NCI-H2107 treated with DMSO at 0.1 percent for 48 hours (cell line): Measurements from ENCODE around the gene NUP214.
"Not testable (repeated sequence)": the region's sequence is repeated elsewhere in the genome, so short reads cannot be mapped to it uniquely, and the experiment has no call there.

ENCODE experiments used
- DNase-seq: peaks from one replicate; lab custom pipeline; 2025; ENCODE audit not compliant: unreplicated experiment; lab: John Stamatoyannopoulos, UW

The NUP214 gene

DNA sequence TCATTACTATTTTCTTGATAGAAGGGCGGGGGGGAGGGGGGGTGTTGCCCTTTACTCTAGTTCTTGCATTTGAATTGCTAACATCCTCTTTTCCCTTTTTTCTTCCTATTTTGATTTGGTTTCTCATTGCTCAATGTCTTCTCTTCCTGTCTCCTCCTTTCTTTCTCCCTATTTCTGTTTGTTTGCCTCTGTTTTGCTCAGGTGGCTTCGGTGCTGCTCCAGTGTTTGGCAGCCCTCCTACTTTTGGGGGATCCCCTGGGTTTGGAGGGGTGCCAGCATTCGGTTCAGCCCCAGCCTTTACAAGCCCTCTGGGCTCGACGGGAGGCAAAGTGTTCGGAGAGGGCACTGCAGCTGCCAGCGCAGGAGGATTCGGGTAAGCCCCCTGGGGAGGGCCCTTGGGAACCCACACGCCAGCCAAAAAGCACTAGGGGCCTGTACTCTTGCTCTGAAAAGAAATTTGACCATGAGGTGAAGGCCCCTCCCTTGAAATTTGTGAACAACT is 102.6 kb downstream of the NUP214 start:
- DNase-seq = peak; percentile 67

DNA sequence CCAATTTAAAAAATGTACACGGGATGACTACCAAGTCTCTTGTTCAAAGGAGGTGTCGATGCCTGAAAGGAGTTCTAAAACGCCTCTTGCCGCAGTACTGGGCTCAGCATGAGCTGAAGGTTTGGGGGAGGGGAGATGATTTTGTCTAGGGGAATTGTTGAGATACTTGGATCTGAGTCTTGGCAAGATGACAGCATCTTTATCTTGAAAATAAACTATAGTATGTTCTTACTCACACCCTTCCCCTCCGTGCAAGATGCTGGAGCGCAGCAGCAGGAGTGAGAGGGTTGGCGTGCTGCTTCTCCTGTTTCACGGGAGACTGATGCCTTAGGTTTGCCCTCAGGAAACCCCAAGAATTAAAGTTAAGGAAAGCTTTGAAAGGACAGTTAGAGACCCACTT is 103.6 kb downstream of the NUP214 start:
- DNase-seq = no peak

DNA sequence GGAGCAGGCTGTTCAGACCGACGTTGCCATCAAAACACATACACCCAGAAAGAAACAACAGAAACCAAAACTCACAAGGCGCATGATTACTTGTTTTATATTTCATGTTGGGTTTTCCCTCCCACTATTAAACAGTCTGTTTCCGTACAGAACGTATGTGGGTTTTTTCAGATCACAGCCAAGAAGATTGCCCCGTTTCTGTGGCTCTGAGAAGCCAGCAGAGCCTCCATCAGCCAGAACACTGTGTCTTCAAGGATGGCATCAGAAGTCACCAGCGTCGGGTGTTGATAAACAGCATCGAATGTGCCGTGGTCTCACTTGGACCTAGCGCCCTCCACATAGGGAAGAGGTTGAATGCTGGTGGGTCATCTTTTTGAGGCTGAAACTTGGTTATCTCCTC is 108.2 kb downstream of the NUP214 start:
- DNase-seq = no peak

DNA sequence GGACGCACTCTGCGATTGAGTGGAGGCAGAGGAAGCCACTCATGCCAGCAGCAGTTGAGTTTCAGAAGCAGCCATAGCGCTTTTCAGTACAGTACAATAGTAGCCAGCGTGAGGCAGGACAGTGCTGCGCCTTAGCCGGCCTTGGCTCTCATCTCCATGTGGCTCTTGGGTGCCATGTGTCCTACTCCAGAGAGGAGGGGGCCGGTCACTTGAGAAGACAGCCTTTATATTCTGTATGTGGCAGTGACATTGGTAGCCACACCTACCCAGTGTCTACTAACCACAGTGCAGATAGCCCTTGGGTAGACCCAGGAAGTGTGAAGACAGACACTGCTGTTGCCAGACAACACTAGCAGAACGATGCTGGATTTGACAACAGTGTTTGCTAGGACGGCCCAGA is 108.6 kb downstream of the NUP214 start:
- DNase-seq = no peak

DNA sequence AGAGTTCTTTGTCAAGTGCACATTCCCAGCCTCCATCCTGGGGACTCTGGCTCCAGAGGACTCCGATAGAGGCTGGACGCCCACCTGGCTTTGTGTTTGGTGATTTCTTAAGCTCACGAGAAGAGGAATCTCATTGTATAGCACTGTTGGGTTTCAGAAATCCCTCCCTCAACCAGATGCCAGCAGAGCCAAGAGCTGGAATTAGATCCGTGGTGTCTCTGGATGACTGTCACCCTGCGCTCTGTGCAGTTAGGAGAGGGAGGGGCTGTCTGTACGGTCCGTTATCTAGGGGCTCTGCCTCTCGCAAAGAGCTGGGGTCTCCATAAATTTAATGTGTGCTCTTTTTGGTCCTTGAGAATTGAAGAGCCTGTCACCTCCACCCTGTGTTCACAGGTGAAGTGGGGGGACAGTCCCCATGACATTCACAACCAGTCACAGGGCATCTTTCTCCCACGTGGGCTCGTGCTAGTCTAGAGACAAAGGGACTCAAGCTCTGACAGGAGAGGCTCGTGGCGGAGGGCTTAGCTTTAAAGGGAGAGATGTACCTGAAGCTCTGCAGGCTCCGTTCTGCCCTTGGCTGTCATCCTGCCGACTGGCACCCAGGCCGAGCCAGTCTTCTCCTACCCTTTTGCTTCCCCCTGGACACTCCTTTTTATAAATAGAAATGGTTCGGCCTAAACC is 109.6 kb downstream of the NUP214 start:
- no peak for DNase-seq

DNA sequence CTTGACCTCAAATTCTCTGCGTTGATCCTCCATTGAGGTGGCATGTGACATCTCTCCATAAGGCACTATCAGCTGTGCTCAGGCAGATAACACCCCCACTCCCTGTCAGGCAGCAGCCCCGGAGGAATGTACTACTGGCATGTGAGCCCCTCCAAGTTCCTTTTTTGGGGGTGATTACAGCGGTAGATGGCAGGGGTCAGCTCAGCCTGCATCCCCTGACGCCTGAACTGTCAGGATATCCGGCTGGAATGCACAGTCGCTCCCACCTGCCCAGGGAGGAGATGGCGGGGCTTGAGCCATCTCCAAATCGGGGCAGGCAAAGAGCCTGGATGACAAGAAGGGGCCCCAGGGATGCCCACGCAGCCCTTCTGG is 110.1 kb downstream of the NUP214 start:
- DNase-seq = no peak

DNA sequence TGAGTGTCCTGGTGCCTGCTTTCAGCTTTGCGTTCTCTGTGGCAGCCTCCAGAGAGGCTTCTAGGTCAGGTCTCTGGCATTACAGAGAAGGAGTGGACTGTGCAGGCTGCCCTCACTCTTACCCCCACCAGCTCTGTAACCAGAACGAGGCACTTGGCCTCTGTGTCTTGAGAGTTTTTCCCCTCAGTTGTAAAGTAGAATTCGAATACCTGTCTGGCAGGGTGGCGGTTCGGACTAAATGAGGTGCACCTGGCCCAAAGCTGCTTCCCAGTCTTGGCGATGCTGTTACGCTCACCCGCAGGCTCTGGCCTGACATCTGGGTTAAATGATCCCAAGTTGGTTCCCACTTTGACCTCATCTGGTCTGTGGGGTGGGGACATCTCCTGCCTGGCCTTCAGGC is 110.8 kb downstream of the NUP214 start:
- no peak for DNase-seq

DNA sequence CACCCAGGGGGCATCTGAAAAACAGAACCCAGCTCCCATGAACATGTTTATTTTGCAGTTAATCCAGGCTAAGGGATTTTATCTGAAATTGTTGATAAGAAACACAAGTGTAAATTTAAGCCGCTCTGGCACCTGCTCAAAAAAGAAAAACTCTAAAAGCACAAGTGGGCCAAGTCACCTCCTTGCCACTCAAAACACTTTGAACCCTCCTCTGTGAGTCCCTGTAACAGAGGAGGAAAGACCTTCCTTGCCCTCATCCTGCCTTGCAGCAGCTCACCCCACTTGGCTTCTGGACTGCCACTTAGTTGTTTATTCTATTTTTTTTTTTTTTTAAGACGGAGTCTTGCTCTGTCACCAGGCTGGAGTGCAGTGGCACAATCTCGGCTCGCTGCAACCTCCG is 111.4 kb downstream of the NUP214 start:
- no peak for DNase-seq

DNA sequence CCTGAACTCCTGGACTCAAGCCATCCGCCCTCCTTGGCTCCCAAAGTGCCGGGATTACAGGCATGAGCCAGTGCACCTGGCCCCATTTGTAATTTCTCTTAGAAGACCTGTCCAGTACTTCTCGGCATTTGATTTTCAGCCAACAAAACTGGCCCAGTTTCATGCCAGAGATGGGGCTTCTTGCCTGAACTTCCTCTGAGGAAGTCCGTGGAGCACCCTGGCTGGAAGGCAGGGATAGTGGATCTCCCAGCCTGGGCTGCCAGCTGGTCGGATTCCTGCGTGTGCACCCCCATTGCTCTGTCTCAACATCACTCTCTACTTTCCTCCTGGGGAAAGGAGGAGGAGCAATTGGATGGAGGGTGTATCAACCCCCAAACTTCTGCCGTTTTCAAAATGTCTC is 111.9 kb downstream of the NUP214 start:
- DNase-seq = no peak

DNA sequence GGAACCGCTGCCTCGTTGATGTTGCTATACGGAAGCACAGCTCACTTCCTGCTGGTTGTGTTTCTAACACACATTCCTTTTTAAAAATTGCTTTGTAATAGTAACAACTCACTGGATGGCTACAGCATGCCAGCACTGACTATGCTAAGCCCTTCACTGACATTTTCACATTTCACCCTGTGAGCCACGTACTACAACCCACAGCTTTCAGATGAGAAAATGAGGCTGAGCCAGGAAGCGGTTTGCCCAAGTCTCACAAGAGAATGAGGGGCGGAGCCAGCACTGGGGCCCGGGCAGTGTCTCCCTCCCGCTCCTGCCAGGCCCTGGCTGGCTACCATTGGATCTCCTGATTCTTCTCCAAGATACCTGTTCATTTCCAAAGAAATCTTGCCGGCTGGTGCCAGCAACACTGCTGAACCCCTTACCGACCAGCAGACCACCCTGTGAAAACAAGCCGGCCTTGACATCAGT is 112.6 kb downstream of the NUP214 start:
- DNase-seq = peak; percentile 38

DNA sequence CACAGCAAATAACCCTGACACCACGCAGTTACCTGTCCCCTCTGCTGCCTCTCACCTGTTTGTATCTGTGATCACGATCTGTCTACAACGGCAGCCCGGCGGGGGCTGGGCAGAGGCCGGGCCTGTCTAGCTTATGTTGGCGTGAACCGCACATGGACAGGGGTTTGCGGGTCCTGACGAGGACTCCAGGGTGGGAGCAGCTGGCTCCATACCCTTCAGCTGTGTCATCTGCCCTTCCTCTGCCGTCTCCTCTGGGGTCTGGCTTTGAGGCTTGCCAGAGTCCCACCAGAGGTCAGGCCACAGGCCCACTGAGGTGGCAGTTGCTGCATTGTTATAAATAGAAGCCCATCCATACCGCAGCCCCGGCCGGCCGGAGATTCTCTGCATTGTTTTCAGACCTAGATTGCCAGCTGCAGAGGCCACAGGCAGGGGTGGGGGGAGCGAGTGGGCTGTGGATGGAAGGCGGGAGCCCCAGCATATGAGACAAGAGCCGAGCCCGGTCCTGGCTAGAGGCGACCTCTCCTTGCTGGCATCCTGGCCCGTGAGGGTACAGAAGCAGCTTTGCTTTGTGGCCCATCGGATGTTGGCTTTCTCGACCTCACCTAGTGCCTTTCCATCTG is 113.1 kb downstream of the NUP214 start:
- no peak for DNase-seq

DNA sequence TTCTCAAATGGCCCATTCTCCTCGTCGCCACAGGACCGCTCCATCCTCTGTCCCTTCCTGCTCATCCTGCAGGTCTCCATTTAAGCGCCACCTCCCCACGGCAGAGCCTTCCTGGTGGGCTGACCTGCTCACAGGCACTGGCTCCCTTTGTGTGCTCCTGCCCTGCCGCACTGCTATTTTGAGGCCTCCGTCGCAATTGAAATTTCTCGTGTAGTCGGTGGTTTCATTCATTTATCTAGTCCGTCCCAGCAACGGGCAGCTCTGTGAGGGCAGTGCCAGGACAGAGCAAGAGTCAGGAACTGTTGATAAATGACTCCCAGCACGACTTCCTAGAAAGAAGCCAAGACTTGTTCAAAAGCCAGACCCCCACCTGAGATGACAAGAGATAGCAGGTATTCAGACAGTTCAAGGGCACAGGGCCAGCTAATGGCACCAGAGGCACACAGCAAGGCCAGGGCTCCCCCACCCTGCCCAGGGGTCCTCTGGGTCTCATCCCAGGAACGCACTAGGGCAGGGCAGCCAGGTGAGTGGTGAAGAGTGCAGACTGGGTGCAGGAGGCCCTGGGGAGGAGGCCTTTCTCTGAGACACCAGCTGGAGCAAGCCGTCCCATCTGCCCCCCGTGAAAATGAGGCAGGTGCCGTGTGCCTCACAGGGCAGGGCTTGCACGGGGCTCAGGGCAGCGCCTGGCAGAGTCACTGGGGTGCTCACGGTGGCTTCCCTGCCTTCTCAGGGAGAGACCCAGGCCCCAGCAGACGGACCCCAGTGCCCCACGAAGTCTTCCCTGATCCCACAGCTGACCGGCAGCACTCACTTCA is 114.0 kb downstream of the NUP214 start:
- DNase-seq = no peak

DNA sequence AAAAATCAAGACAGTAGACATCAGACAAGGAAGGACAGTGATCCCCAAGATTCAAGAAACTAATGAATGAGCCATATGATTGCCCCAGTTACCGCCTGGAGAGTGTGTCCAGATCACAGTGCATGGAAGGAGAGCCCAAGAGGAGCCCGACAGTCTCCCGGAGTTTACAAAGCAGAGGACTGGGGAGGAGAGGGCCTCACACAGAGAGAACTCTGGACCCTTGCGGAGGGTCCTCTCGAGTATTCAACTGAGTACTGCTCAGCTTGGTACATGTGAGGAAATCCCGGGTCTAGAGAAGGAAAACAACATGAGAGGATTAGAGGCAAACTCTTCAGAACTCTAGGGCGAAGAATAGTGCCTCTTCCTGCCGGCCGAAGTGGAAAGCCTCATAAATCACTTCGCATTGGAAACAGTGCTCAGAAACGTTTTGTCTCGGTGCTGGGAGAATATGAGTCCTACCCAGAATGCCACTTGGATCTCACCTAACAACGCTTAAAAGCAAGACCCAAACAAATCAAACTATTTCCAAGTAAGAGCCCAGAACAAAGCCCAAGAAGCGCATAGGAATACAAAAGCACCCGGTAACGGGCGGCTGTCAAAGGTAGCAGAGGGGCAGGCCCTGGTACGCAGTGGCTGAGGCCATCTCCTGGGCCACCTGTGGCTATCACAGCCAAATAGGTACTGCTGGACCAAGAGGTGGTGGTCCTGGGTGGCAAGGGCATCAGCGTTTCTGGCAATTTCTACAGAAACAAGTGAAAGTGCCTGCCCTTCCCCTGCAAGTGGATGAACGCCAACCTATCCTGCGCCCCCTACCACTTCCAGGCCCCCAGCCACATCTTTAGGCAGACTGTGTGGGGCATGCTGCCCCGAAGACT is 114.9 kb downstream of the NUP214 start:
- DNase-seq = no peak

DNA sequence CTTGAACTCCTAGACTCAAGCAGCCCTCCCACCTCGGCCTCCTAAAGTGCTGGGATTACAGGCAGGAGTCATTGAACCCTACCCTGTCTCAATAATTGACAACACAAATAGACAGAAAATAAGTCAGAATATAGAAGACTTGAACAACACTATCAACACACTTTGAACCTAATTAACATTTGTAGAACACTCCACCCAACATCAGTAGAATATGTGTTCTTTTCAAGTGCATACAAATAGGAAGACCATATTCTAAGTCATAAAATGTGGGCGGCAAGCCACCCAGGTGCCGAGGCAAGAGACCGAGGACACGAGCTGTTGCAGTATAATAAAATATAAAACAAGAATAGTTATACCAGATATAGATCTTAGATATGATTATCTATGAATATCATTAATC is 118.9 kb downstream of the NUP214 start:
- DNase-seq = not testable (repeated sequence)

DNA sequence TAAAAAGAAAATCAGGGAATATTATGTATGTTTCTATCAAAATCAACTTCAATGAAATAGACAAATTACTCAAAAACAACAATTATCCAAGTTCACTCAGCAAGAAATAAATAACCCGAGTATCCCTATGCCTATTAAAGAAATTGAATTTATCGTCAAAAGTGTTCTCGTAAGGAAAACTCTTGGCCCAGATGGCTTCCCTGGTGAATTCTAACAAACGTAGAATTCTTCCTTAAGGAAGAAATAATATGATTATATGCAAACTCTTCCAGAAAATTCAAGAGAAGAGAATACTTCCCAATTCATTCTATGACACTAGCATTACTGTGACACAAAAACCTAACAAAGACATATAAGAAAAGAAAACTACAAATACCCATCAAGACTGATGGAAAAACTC is 121.2 kb downstream of the NUP214 start:
- DNase-seq = no peak

DNA sequence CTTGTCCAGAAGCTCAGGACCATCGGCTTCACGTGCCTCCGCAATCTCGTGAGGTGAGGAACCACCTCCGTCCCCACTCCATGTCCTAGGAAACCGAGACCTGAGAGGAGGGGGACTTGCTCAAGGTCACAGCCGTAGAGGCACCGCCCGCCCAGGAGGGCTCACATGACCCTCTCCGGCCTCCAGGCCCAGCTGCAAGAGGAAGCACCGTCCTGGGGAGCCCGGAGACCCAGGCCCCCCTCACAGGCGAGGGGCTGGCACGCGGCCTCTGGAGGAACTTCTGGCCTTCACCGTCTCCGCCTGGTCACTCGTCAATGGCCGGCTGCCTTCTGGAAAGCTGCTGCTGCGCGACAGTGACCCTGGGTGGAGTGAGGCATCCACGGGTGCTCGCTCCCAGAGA is 126.7 kb downstream of the NUP214 start:
- no peak for DNase-seq

DNA sequence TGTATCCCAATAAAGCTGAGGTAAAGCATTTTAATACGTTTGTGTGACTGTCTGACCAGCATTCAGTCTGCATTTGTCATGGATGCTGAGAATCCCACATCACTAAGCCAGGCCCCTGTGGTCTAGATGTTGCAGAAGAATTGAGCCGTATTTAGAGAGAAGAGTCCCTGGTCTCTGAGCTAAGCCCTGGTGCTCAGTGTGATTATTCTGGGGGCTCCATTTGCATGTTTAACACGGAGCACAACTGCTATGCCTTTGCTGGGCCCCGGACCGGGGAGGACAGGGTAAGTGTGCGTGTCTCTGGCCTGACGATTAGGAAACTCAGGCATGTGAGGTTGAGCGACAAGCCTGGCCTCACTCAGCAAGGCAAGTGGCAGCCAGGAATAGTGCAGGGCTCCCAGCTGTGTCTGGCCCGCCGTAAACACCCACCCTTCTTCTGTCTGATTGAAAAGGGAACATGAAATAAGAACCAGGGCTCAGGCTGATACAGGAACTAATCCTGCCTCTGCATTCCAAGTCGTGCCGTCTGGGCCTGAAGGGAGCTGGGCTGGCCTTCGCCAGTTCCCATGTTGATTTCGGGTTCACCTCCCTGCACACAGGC is 128.6 kb downstream of the NUP214 start:
- DNase-seq = no peak

DNA sequence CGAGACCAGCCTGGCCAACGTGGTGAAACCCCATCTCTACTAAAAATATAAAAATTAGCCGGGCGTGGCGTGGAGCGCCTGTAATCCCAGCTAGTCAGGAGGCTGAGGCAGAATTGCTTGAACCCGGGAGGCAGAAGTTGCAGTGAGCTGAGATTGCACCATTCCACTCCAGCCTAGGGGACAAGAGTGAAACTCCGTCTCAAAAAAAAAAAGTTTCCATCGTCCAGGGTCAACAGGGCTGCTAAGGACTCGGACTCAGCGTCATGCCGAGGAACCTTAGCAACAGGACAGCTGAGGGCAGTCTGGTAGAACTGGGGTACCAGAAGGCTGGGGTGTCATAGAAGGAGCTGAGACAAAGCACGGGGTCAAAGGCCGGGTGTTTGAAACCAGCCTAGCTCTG is 129.2 kb downstream of the NUP214 start:
- no peak for DNase-seq

DNA sequence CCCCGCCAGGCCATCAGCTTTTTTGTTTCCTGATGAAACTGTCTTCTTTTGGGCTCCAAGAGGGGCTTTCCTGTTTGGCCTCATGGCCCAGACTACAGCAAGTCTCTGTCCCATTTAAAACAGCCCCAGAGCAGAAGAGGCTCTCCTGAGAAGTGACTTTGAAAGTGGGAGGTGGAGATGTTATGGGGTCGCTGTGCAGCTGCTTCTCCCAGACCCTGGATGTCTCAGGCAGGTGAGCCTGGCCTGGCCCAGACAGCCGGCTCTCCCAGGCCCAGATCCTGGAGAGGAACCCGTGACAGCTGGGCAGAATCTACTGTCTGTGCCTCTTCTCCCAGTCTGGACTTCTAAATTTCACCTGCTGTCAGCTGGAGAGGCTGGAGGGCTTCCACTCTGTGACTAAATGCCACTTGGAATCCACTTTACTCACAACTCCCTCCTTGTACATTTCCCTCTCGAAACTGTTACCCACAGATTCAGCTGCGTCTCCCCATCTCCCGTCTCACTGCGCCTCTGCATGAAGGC is 130.4 kb downstream of the NUP214 start:
- no peak for DNase-seq

DNA sequence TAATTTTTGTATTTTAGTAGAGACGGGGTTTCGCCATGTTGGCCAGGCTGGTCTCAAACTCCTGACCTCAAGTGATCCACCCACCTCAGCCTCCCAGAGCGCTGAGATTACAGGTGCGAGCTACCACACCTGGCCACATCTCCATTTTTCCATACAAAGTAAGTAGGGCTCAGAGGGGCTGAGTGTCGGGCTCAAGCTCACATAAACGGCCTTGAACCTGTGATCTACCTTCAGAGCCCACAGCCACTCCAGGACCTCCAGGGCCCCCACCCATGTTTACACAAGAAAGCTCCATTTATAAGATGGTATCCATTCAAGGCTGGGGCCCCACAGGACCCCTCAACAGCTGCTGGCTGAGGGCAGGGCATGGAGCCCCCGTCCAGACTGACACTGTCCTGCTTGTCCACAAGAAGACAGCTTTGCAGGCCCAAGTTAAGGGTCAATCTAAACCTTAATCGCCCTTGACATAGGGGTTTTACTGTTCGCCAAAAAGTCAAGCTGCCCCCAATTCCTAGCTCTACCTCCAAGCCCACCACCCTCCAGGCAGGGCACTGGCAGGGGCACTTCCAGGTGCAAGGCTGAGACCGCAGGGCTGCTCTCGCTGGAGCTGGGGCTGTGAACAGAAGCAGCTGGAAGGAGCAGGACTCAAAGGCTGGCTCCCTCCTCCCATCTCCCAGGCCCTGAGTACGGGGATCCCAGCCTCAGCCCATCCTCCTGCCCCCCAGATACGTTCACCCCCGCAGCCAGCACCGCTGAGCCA is 132.1 kb downstream of the NUP214 start:
- DNase-seq = no peak
